DLD1 (cell line): ENCODE results near the gene SIGLEC9.

Experiments
- in situ Hi-C: cut with HindIII; loops from 2 replicates; pipeline ENCODE4 v1.10.0; 2017; ENCODE audit warnings: low sequenced_read_pairs

The SIGLEC9 gene

GRCh38 chr19:51122112-51122981 is 2.4 kb upstream of the SIGLEC9 start:
- in situ Hi-C loops, result no loop called here

- in situ Hi-C loops, result no loop called here
Measured at GRCh38 chr19:51123381-51123800, 1.3 kb upstream of the SIGLEC9 start.

- in situ Hi-C loops, result no loop called here
Measured at GRCh38 chr19:51123802-51124201, 904 bp upstream of the SIGLEC9 start.

- in situ Hi-C loops, result no loop called here
Measured at GRCh38 chr19:51124216-51124615, 490 bp upstream of the SIGLEC9 start.

- in situ Hi-C loops, result no loop called here
Measured at GRCh38 chr19:51125421-51126075, 842 bp downstream of the SIGLEC9 start.

GRCh38 chr19:51127032-51127431 is 2.3 kb downstream of the SIGLEC9 start:
- in situ Hi-C loops, result no loop called here

- in situ Hi-C loops, result no loop called here
Measured at GRCh38 chr19:51127755-51128154, 3.0 kb downstream of the SIGLEC9 start.

GRCh38 chr19:51128227-51128626 is 3.5 kb downstream of the SIGLEC9 start:
- in situ Hi-C loops, result no loop called here

- in situ Hi-C loops, result no loop called here
Measured at GRCh38 chr19:51129716-51130115, 5.0 kb downstream of the SIGLEC9 start.

GRCh38 chr19:51131780-51132680 is 7.3 kb downstream of the SIGLEC9 start:
- in situ Hi-C loops, result no loop called here

GRCh38 chr19:51135004-51135403 is 10.3 kb downstream of the SIGLEC9 start:
- in situ Hi-C loops, result no loop called here

GRCh38 chr19:51135986-51136762 is 11.5 kb downstream of the SIGLEC9 start:
- in situ Hi-C loops, result no loop called here

- in situ Hi-C loops, result no loop called here
Measured at GRCh38 chr19:51136851-51137551, 12.3 kb downstream of the SIGLEC9 start.

GRCh38 chr19:51137792-51138425 is 13.2 kb downstream of the SIGLEC9 start:
- in situ Hi-C loops, result no loop called here

GRCh38 chr19:51138549-51138979 is 13.9 kb downstream of the SIGLEC9 start:
- in situ Hi-C loops, result no loop called here

- in situ Hi-C loops, result no loop called here
Measured at GRCh38 chr19:51139299-51140014, 14.8 kb downstream of the SIGLEC9 start.

- in situ Hi-C loops, result no loop called here
Measured at GRCh38 chr19:51140441-51140840, 15.7 kb downstream of the SIGLEC9 start.

- in situ Hi-C loops, result no loop called here
Measured at GRCh38 chr19:51141181-51141580, 16.5 kb downstream of the SIGLEC9 start.

GRCh38 chr19:51142119-51142518 is 17.4 kb downstream of the SIGLEC9 start, which contains the start of gene SIGLEC7:
Gene SIGLEC7, plus strand, starts transcription at chr19:51142301. Its CDS starts 69 bp downstream, at chr19:51142370.
- in situ Hi-C loops, result no loop called here
